HG02623 (cell line): Measurements from ENCODE around the gene NEURL4.

ENCODE experiments used
- ATAC-seq: cut with Tn5 transposase; IDR thresholded peaks from one replicate; pipeline ENCODE4 v1.9.1; 2021; ENCODE audit warnings: moderate library complexity; ENCODE audit not compliant: unreplicated experiment

The NEURL4 gene

DNA sequence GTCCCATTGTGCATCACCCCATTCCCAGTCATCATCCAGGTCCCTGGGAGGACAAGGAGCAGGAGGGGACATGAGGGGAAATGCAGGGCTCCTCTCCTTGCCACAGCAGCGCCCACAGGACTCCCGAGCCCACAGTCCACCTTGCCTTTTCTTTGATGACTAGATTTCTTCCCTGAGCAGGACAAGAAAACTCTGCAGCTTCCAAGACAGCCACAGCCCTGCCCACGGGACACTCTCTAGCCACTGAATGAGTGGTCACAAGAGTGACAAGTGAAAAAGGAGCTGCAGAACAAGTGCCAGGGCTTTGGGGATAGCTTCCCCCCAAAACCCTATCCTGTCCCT lies 4.7 kb downstream of the NEURL4 start:
- ATAC-seq = no peak

- ATAC-seq = no peak
These were observed 5.3 kb downstream of the NEURL4 start for GRCh38 chr17:7323731-7324437.

- no peak for ATAC-seq
These were observed 6.5 kb downstream of the NEURL4 start for GRCh38 chr17:7322520-7323194.

GRCh38 chr17:7321466-7321865 lies 7.7 kb downstream of the NEURL4 start:
- ATAC-seq = no peak

DNA sequence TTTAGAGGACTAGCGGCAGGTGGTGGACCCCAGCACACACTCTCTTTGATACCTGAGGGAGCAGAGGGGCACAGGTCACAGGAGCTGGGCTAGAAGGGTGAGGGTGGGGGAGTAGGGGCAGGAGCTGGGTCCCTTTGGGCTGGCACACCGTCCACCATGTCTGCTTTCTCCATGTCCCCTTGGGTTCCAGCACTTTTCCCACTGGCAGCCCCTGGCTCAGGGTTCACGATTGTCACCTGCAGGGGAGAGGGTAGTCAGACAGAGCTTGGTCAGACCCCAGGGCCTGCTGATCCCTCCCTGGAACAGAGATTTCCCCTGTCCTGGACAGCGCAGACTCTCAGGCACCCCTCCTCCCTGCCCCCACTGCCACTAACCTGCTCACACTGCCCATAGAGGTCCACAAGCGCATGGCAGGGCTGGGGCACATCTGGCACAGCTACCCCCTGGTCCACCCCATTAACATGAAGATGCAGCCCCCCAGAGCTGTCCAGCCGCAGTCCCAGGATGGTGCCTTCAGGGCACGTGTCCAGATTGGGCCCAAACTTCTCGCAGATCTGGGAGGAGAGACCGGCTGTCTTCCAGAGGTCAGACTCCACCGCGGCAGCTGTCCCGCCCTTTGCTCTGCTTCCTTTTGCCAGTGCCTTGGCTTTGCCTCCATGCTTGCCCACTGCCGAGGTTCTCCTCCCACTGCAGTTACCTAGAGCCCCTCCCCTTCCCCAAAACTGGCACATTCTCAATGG lies 10.8 kb downstream of the NEURL4 start:
- no peak for ATAC-seq

DNA sequence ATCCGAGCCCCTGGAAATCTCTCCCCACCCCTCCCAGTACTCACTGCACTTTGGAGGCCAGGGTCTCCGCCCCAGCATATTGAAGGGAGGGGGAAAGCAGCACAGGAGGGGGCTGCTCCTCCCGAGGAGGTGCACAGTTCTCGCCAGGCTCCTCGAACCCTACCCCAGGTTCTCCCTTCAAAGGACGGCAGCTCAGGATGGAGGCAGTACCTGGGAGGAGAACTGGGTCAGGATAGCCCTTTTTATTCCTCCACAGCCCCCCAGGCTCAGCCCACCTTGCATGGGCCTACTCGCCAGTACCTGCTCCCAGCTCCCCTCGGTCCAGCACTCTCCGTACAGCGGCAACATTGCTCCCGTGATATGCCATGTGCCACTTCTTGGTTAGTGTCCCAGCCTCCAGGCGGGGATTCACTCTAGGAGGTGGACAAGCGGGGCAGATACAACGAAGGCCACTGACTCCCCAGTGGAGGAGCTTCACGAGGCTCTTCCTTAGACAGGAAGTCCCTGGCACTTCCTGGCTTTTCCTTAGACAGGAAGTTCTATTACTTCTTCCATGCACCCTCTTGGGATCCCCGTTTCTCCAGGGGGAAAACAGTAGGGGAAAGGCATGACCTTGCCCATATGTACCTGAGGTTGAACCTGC lies 11.9 kb downstream of the NEURL4 start:
- ATAC-seq = no peak

DNA sequence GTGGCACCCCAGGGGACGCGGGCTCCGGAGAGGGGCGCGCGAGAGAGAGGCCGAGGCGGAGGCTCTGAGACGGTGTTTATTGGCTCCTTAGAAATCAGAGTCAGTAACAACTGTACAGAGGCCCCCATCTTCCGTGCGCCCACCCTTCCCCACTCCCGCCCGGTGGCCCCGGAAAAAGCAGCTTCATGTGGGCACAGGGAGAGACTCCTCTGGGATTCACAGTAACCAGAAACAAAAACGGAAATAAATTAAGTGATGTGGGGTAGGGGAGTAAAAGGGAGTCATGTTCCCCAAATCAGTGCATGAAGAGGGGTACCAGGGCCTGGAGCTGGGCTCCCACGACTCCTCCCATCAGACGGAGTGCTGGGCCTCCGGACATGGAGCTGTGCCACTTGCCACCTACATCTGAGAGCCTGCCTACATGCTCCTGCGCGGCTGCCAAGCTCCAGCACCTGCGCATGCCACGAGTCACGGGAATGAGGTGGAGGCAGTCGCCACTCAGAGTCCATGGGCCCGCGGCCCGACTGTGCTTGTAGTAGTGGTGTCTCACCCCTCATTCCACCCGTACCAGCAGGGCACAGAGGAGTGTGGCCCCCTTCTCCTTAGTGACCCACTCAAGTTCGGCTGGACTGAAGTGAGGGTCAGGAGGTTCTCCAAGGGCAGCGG lies 13.4 kb downstream of the NEURL4 start:
- peak; percentile 21 for ATAC-seq

- ATAC-seq = peak; percentile 67
These were observed 14.2 kb downstream of the NEURL4 start, which contains the start of gene GPS2 for GRCh38 chr17:7314719-7315569. Gene GPS2, minus strand, starts transcription at chr17:7315360. Its CDS starts 308 bp downstream, at chr17:7315052.

GRCh38 chr17:7313890-7314718 lies 15.0 kb downstream of the NEURL4 start:
- ATAC-seq = no peak

DNA sequence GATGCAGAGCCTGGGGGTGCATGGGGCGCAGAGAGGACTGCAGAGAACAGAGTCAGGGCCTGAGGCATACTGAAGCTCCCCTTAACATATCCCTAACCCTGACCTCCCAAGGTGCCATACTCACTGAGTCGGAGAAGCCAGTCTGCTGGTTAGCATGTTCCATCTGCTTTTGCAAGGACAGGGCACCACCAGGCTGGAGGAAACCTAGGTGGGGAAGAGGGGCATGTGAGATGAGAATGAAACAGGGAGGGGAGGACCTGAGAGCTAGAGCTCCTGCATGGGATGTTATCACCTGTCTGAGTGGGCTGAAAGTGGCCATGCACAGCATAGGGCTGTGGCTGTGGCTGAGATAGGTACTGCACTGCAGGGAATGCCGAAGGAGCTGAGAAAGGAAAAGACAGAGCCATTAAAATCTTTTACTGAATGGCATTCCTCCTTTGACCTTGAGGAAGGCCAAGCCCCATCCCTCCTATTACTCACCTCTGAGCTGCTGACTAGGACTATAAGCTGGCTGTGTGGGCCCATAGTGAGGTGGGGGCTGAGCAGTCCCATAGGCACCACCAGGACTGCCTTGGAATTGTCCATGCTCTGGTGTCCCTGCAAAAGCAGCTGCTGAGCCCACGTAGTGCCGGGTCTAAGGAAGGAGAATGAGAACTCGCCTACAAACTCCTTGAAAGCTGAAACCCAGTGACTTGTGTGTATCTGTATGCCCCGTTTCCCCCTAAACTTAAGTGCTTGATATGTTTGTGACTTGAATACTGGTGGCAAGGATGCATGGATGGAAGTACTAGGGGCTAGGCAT lies 15.8 kb downstream of the NEURL4 start:
- no peak for ATAC-seq

GRCh38 chr17:7312432-7313087 lies 16.6 kb downstream of the NEURL4 start:
- no peak for ATAC-seq

DNA sequence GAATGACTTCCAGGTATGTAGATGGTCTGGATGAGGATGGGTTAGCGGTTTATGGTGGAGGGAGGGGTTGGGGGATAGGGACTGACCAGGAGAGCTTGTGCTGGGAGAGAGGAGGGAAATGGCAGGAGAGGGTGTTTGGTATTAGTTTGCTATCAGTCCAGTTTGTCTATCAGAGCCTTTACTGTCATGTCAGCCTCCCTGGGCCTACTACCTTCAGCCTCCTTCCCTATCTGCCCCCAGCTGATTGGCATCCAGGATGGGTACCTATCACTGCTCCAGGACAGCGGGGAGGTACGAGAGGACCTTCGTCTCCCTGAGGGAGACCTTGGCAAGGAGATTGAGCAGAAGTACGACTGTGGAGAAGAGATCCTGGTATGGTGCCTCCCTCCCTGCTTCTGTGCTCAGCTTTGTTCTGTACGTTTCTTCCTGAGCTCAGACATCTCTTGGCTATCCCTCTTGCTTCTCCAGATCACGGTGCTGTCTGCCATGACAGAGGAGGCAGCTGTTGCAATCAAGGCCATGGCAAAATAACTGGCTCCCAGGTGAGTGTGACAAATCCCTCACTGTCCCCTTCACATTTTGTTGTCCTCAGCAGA lies 17.9 kb downstream of the NEURL4 start:
- no peak for ATAC-seq

DNA sequence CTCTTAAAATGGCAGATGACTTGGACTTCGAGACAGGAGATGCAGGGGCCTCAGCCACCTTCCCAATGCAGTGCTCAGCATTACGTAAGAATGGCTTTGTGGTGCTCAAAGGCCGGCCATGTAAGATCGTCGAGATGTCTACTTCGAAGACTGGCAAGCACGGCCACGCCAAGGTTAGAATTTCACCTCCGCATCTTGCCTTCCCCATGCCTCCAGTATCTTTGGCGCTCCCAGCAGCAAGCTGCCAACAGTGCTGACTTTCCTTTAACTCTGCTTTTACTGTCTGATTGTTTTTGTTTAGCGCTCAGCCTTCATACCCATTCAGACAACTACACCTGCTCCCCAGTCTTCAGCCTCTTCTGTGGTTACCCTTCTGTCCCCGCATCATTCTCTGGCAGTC lies 19.5 kb downstream of the NEURL4 start:
- no peak for ATAC-seq

GRCh38 chr17:7308625-7309433 lies 20.3 kb downstream of the NEURL4 start:
- ATAC-seq = no peak

DNA sequence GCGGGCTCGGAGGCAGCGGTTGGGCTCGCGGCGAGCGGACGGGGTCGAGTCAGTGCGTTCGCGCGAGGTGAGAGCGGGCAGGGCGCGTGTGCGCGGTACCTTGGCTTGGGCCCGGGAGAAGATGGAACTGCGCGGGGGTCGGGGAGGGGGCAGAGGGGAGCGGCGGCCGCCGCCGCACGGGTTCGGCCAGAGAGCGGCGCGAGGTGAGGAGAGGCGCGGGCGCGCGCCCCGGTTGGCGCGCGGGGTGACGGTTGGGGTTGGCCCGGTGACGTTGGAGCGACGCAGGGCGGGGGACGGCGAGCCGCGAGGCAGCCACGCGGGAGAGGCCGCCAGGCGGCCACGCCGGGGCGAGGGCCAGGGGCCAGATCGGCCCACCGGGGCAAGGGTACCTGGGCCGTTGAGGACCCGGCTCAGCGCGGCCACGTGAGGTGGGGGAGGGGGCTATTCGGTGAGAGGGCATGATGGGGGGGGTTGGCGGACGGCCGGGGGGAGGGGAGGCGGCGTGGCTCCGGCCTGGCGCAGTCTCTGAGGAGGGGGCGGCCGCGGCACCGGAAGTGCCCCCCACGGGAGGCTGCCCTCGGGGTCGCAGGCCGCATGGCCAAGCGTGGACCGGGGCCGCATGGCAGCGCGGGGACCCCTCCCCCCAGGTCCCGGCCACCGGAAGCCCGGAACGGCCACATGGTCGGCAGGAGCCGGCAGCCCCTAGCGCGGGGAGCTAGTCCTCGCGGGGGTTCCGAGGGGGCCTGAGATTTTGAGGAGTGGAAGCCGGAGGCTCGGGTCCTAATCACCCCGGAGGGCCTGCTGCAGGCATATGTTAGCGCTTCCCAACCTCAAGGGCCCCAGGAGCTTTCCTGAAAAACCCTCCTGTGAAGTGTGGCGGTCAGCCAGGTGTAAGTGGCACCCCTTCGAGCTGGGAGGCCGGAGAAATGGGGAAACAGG lies 21.2 kb downstream of the NEURL4 start:
- no peak for ATAC-seq
